Transverse colon (tissue), 4 donors: ENCODE measurements around the gene VCPKMT.

Source experiments
- EP300 ChIP-seq: sonication (generic); formaldehyde crosslinking; IDR thresholded peaks from one replicate; pipeline ENCODE4 v1.6.1; 2017; ENCODE audit warnings: antibody characterized with exemption, low read depth
- POLR2A ChIP-seq: fragments of 450-650 bp; IDR thresholded peaks from one replicate; pipeline ENCODE4 v1.6.1; 2016; ENCODE audit warnings: antibody characterized with exemption, mild to moderate bottlenecking, moderate library complexity
- POLR2AphosphoS5 ChIP-seq, 3 donors: sonication (generic); formaldehyde crosslinking; IDR thresholded peaks; one replicate each; pipeline ENCODE4 v1.6.1; 2016; ENCODE audit warnings: antibody characterized with exemption in 3 of 3
- TF ChIP-seq, protein P1 (sequence below), 5 experiments: fragments of 200-600 bp in 3 of 5; fragments of 450-650 bp in 2 of 5; sonication (generic) in 3 of 5; IDR thresholded peaks; 1 replicate in 2 of 5; 2 replicates in 3 of 5; pipeline ENCODE4 v1.5.1; 2016 to 2017; ENCODE audit warnings: antibody characterized with exemption in 5 of 5, inconsistent platforms in 3 of 5, mild to moderate bottlenecking in 2 of 5, moderate library complexity in 1 of 5

- TF ChIP-seq, protein P1, sequence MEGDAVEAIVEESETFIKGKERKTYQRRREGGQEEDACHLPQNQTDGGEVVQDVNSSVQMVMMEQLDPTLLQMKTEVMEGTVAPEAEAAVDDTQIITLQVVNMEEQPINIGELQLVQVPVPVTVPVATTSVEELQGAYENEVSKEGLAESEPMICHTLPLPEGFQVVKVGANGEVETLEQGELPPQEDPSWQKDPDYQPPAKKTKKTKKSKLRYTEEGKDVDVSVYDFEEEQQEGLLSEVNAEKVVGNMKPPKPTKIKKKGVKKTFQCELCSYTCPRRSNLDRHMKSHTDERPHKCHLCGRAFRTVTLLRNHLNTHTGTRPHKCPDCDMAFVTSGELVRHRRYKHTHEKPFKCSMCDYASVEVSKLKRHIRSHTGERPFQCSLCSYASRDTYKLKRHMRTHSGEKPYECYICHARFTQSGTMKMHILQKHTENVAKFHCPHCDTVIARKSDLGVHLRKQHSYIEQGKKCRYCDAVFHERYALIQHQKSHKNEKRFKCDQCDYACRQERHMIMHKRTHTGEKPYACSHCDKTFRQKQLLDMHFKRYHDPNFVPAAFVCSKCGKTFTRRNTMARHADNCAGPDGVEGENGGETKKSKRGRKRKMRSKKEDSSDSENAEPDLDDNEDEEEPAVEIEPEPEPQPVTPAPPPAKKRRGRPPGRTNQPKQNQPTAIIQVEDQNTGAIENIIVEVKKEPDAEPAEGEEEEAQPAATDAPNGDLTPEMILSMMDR (IDR thresholded peaks at IDR 0.05): no peak
- no peak for TF ChIP-seq POLR2A
- TF ChIP-seq POLR2AphosphoS5 (IDR thresholded peaks at IDR 0.05): peak in 1 of 3 donors; percentile 15
- TF ChIP-seq EP300: no peak
Measured at GRCh38 chr14:50069325-50069724, 47.0 kb downstream of the VCPKMT start.
